OCI-M2 (cell line): ENCODE results near the gene NPAS2.

Source experiments
- DNase-seq: peaks from one replicate; lab custom pipeline; 2025; ENCODE audit not compliant: unreplicated experiment; lab: John Stamatoyannopoulos, UW

Gene NPAS2

GRCh38 chr2:100852999-100853908 lies 33.3 kb downstream of the NPAS2 start:
- DNase-seq: no peak

GRCh38 chr2:100853909-100854810 lies 34.2 kb downstream of the NPAS2 start:
- no peak for DNase-seq

- no peak for DNase-seq
Measured at GRCh38 chr2:100855084-100855483, 35.1 kb downstream of the NPAS2 start.

- DNase-seq: no peak
Measured at GRCh38 chr2:100855606-100856005, 35.7 kb downstream of the NPAS2 start.

GRCh38 chr2:100856732-100857131 lies 36.8 kb downstream of the NPAS2 start:
- DNase-seq: no peak

- no peak for DNase-seq
Measured at GRCh38 chr2:100857341-100857740, 37.4 kb downstream of the NPAS2 start.

GRCh38 chr2:100857915-100858314 lies 38.0 kb downstream of the NPAS2 start:
- DNase-seq: no peak

- no peak for DNase-seq
Measured at GRCh38 chr2:100859902-100860301, 40.0 kb downstream of the NPAS2 start.

GRCh38 chr2:100861340-100861739 lies 41.4 kb downstream of the NPAS2 start:
- DNase-seq: no peak

- DNase-seq: no peak
Measured at GRCh38 chr2:100862081-100862480, 42.1 kb downstream of the NPAS2 start.

- no peak for DNase-seq
Measured at GRCh38 chr2:100865816-100866460, 46.0 kb downstream of the NPAS2 start.

GRCh38 chr2:100868083-100868482 lies 48.1 kb downstream of the NPAS2 start:
- DNase-seq: no peak

- DNase-seq: no peak
Measured at GRCh38 chr2:100869120-100869519, 49.2 kb downstream of the NPAS2 start.

- DNase-seq: no peak
Measured at GRCh38 chr2:100870652-100871531, 51.0 kb downstream of the NPAS2 start.

- no peak for DNase-seq
Measured at GRCh38 chr2:100875516-100876230, 55.7 kb downstream of the NPAS2 start.

GRCh38 chr2:100876231-100876860 lies 56.4 kb downstream of the NPAS2 start:
- DNase-seq: no peak

- DNase-seq: no peak
Measured at GRCh38 chr2:100877555-100877954, 57.6 kb downstream of the NPAS2 start.

GRCh38 chr2:100878000-100878791 lies 58.3 kb downstream of the NPAS2 start:
- no peak for DNase-seq
